Retina (tissue), 1 donor: Measurements from ENCODE around the gene FCGR3B.
"Not testable (repeated sequence)": the region's sequence is repeated elsewhere in the genome, so short reads cannot be mapped to it uniquely, and the experiment has no call there.

Experiments used
- DNase-seq: peaks from one replicate; pipeline ENCODE4 v3.0.0-alpha.2; 2016

FCGR3B gene

DNA sequence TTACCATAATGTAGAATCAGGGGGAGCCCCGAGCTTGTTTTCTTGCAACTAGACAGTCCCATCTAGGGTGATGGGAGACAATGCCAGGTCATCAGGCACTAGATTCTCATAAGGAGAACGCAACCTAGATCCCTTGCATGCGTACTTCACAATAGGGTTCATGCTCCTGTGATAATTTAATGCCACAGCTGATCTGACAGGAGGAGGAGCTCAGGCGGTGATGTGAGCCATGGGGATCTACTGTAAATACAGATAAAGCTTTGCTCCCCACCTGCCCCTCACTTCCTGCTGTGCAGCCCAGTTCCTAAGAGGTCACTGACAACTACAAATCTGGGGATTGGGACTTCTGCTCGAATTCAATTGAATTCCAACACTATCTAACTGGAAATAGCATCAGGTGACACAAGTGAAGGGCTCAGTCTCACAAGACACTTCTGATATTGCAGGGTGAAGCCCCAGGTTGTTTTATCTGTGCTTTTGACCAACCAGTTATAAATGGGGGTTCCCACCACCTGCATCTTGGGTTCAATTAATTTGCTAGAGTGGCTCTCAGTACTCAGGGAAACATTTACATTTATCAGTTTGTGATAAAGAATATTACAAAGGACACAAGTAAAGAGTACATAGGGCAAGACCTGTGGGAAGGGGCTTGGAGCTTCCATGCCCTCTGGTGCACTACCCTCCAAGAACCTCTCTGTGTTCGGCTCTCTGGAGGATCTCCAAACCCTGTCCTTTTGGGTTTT, 7.4 kb upstream of the FCGR3B start:
- DNase-seq, result not testable (repeated sequence)

DNA sequence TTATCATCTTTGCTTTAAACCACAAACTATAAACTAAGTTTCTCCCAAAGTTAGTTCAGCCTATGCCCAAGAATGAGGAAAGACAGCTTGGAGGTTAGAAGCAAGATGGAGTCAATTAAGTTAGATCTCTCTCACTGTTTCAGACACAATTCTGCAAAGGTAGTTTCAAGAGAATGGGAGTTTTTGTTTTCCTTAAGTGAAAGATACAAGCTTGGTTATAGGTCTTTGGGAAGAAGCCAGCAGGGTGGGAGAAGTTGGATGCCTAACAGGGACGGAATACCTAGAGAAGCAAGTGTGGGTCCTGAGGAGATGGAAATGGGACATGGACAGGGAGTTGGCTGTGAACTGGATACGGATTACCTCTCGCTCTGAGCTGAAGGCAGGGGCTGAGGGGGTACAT, 6.0 kb upstream of the FCGR3B start:
- DNase-seq, result not testable (repeated sequence)

DNA sequence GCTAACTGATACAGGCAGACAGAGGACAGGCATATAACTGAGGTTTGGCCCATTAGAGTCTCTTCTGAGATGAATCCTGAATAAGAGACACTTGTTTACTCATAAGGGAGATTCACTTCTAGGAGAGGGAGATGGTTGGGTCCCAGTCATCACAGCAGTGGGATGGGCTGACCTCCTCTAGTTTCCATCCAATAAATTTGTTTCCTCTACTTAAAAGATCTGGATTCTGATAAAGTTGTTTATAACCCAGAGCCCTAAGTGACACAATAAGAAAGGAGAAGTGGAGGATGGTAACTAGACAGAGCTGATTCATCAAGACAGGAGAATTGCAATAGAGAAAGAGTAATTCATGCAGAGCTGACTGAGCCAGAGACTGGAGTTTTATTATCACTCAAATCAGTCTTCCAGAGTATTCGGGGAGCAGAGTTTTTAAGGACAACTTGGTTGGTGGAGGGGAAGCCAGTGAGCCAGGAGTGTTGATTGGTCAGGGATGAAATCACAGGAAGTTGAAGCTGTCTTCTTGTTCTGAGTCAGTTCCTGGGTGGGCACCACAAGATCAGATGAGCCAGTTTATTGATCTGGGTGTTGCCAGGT, 5.3 kb upstream of the FCGR3B start:
- DNase-seq, result not testable (repeated sequence)

DNA sequence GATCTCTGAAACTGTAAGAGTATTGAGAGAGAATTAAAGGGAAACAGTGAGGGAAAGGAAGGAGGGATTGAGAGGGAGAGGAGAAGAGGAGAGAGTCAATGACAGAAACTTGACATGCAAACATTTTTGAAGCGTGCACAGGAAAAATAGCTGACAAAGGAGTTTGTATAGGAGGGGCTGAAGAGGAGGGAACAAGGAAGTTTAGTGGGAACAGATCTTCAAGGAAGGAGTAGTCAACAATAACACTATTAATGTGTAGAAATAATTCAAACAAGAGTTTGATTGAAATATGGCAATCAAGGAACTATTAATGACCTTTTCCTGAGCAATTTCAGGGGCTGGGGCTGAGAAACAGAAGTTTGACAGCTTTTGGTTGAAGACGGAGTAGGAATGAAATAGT, 4.0 kb upstream of the FCGR3B start:
- DNase-seq, result not testable (repeated sequence)

DNA sequence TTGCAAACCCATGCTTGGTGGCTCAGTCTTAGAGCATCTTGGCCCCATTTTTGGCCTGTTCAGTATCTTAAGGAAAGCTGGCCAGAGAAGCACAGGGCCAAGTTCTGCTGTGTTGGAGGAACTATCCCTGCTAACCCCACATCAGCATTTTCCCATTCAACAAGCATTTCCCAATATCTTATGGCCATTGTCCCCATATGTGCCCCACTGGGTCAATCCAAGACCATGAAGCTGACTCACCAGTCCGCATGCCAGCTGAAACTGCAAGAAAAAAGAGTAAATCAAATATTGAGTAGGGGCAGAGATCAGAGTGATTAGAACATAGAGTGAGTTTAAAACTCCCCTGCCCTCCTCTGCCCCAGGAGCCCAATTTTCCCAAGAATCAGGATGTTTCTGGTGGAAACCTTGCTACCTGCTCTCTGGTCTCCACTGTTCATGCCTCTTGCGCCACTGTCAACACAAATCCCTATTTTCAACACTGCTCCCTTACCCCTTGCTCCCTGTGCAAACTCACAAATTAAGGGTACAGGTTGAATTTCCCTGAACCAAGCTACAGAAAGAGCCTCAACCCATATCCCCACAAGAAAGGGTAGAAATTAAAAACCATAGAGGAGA, 741 bp downstream of the FCGR3B start:
- not testable (repeated sequence) for DNase-seq

DNA sequence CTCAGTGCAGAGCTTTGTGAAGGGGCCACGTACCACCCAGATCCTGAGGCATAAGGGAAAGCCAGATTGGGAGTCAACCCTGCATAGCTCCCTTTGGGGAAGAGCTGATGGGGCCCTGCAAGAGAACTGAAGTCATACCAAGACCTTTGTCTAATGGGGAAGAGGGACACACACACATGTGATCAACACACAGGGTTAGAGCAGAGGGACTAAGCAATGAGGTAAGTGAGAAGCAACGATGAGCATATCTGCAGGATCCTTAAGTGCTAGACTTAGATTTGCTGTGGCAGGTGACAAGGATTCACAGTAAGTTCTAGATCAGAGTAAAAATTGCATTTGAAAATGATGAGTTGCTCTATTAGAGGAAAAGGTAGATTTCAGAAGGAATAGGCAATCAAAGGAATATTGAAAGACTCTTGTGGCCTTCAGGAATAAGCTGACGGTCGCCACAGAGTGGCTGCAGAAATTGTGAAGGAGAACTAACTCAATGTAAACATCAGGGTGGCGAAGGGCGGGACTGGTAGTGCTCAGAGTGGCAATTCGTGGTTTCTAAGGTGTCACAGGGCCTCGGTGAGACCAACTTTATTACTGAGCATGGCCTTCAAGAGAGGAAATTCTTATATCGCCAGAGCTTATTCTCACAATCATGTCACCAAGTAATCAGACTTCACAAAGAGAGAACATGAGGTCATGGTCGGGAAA, 4.4 kb downstream of the FCGR3B start:
- DNase-seq, result not testable (repeated sequence)

DNA sequence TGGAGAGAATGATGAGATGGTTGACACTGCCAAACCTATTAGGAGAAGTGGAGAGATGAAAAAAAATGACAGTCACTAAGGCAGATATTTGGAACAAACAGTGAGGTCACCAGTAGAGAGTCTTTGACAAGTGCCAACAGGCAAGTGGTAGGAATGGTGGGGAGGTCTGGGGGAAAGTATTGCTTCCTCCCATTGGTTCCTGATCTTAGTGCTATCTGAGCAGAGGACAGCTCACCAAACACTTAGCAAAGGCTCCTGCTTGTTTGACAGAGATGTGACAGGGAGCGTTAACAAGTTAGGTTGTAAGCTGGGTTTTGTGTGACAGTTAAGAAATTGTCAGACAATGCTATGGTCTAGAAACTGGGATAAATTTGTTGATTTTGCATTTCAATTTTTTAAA, 6.4 kb downstream of the FCGR3B start:
- DNase-seq, result not testable (repeated sequence)

DNA sequence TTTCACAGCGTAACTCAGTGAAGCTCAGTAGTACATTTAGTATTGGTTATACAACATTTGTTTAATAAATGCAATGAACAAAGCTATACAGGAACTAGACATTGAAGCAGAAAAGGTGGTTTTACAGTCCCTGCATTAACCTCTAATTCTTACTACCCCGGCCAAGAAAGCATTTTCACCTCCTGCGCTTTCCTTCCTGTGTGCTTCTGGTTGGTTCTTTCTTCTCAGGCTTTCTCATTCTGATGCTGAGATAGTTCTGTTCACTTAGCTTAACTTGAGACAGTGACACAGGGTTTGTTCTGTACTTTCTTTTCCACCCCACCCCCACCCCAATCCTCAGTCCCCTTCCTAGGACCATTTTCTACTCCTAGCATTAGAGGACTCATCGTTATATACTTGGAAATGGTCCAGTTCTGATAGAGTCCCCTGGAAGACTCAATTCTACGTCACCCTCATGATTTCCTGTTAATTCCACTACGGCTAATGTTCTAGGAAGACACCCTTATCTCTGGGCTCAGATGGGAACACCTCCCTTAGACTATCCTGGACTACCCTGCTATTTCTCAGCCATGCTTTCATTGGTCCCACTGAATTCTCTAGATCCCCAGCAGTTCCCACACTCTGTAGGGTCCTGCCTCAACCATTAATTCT, 7.5 kb downstream of the FCGR3B start:
- not testable (repeated sequence) for DNase-seq

DNA sequence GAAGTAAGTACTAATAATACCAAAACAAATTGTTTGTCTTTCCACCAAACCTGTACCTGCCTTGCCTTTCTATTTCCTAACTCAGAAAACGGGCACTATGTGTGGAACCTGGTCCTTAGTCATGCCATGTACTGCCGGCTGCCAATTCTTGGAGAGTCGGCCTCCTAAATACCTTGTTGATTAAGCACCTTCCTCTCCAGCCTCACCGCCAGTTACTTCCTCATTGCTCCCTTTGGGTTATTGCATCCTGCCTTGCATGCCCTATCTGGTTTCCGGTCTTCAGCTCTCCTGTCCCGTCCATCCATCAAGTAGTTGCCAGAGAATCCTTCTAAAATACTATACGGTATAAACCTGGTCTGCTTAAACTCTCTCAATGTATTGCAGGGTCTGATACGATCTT, 8.9 kb downstream of the FCGR3B start:
- DNase-seq, result not testable (repeated sequence)

DNA sequence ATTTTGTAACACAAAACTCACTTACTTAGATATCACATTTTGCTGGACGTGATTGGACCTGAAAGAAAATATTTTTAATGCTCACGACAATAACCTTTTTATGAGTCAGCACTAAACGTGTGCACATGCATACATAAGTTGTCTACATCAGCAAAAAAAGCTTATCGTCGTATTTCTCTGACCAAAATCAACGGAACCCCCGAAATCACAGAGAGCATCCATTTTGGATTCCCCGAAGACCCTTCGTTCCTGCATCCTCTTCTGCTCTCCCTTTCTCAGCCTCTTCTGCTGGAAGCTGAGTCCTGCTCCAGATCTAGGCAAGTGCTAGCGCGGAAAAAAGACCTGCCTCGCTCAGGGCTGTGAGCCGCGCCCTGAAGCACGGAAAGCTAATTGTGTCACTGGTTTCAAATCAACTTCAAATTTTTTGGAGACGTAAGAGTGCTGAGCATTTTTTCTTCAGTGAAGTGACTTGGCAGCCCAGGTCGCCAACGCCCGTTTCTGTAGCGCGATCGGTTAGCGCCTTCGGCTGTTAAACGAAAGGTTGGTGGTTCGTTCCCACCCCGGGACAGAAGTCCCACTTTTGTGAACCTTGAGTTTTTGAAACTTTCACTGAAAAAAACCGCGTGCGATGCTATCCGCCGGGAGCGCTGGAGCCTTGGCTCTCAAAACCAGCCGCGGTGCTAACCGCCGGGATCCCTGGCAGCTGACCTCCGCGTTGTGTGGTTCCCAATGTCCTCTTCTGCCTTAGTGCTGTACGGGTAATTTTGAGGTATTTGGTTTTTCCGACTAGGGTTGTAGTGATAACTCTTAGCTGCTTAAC, 9.6 kb downstream of the FCGR3B start:
- DNase-seq, result peak; percentile 77

DNA sequence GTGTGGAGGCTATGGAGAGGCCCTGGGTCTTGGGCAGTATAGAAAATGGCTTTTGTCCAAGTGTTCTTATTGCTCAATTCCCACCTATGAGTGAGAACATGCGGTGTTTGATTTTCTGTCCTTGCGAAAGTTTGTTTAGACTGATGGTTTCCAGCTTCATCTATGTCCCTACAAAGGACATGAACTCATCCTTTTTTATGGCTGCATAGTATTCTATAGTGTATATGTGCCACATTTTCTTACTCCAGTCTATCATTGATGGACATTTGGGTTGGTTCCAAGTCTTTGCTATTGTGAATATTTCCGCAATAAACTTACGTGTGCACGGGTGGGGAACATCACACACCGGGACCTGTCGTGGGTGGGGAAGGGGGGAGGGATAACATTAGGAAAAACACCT, 10.6 kb downstream of the FCGR3B start:
- not testable (repeated sequence) for DNase-seq

DNA sequence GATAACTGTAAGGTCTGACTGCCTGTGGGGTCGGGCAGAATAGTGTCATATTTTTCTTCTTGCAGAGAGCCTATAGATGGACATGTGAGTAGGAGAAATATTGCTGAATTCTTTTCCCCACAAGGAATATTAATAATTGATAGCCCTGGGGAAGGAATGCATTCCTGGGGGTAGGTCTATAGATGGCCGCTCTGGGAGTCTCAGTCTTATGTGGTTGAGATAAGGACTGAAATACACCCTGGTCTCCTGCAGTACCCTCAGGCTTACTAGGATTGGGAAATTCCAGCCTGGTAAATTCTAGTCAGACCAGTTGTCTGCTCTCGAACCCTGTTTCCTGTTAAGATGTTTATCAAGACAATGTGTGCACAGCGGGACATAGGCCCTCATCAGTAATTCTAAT, 12.5 kb downstream of the FCGR3B start:
- DNase-seq, result not testable (repeated sequence)

DNA sequence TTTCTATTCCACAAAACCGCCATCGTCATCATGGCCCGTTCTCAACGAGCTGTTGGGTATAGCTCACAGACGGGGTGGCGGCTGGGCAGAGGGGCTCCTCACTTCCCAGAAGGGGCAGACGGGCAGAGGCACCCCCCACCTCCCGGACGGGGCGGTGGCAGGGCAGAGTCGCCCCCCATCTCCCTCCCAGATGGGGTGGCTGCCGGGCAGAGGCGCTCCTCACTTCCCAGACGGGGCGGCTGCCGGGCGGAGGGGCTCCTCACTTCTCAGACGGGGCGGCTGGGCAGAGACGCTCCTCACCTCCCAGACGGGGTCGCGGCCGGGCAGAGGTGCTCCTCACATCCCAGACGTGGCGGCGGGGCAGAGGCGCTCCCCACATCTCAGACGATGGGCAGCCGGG, 14.6 kb downstream of the FCGR3B start:
- DNase-seq, result not testable (repeated sequence)

DNA sequence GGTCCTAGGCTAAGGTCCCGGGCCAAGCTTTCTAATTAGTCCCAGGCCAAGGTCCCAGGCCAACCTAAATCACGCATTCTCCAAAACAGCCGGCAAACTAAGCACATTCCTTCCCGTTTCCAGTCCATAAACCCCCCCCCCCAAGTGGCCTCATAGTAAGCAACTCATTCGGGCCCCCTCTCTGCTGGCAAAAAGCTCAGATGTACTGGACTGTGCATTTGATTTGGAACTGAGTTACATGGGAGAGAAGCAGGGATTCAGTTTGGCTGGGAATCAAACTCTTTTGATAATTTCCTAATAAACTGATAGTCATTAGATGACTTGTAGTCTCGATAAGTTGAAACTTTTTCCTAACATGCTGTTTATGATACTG, 17.8 kb downstream of the FCGR3B start:
- peak; percentile 30 for DNase-seq

DNA sequence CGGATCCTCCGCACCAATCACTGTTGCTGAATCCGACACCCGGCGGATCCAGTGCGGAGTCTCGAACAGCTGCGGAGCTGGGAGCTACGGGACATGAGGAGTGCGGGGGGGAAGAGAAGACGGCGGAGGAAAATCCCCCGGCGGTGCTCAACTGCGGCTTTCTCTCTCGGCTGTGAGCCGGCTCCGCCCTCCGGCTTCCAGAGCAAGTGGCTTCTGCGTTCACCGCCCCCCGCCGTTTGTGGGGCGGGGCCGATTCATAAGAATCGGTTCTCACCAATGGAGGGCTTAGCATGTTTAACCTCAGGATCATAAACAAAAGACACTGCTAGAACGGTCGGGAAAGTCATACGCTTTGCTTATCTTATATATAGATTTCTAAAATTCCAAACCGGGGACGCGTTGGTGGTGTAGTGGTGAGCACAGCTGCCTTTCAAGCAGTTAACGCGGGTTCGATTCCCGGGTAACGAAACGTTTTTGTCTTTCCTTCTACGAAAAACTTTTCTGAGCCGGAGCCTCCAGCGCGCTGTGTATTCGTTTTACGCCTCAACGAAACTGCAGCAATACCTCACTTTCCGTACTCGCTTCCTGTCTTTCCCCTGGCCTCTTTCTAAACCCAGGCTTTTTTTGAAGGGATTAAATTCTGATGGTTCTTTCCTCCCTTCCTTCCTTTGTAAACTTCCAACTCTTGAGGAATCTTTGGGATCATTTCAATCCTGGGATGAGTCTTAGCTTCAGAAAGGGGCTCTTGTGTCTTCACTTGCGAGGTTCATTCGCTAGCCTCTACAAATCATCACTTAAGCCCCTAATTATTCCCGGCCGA, 18.4 kb downstream of the FCGR3B start:
- peak; percentile 95 for DNase-seq

DNA sequence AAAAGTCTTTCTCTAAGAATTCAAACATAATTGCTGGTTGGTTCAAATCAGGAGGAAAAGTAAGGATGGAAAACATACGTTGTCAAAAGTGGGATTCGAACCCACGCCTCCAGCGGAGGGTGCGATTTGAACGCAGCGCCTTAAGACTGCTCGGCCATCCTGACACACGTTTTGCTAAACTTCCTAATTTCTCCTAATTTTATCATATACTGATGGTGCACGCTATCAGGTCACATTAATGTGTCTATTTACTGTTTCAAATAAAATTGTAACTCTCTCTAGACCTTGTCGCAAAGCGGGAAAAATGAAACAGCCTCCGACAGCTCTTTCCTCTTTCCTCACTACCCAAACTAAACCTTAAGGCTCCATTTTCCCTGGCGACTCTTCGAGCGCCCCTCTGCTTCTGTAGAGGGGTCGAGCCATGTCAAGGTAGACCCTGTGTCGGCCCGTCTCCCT, 19.1 kb downstream of the FCGR3B start:
- DNase-seq, result peak; percentile 79

DNA sequence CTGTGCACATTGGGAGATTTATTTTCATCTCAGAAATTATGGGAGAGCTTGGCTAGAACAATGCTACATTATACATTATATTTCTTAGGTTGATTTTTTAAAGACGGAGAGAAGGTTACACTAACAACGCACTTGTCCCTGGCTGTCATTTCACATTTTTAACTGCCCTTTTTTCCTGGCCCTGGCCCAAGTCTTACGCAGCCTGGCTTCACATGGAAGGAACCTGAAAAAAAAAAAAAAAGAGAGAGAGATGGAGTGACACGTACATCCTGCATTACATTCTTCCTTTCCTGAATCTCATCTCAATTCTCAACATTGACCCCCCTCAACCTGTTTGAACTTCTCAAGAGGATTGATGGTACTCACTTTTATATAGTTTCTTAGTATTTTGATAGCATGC, 20.8 kb downstream of the FCGR3B start:
- DNase-seq, result not testable (repeated sequence)

DNA sequence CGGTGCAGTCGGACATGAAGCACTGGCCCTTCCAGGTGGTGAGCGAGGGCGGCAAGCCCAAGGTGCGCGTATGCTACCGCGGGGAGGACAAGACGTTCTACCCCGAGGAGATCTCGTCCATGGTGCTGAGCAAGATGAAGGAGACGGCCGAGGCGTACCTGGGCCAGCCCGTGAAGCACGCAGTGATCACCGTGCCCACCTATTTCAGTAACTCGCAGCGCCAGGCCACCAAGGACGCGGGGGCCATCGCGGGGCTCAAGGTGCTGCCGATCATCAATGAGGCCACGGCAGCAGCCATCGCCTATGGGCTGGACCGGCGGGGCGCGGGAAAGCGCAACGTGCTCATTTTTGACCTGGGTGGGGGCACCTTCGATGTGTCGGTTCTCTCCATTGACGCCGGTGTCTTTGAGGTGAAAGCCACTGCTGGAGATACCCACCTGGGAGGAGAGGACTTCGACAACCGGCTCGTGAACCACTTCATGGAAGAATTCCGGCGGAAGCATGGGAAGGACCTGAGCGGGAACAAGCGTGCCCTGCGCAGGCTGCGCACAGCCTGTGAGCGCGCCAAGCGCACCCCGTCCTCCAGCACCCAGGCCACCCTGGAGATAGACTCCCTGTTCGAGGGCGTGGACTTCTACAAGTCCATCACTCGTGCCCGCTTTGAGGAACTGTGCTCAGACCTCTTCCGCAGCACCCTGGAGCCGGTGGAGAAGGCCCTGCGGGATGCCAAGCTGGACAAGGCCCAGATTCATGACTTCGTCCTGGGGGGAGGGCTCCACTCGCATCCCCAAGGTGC, 24.2 kb downstream of the FCGR3B start:
- DNase-seq, result not testable (repeated sequence)

DNA sequence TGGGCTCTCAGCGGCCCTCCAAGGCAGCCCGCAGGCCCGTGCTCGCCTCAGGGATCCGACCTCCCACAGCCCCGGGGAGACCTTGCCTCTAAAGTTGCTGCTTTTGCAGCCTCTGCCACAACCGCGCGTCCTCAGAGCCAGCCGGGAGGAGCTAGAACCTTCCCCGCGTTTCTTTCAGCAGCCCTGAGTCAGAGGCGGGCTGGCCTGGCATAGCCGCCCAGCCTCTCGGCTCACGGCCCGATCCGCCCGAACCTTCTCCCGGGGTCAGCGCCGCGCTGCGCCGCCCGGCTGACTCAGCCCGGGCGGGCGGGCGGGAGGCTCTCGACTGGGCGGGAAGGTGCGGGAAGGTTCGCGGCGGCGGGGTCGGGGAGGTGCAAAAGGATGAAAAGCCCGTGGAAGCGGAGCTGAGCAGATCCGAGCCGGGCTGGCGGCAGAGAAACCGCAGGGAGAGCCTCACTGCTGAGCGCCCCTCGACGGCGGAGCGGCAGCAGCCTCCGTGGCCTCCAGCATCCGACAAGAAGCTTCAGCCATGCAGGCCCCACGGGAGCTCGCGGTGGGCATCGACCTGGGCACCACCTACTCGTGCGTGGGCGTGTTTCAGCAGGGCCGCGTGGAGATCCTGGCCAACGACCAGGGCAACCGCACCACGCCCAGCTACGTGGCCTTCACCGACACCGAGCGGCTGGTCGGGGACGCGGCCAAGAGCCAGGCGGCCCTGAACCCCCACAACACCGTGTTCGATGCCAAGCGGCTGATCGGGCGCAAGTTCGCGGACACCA, 25.0 kb downstream of the FCGR3B start:
- peak; percentile 21 for DNase-seq
